ENCODE measurements around the gene PIEZO2.

- no peak for TF ChIP-seq POLR2AphosphoS5 (IDR thresholded peaks at IDR 0.05; ENCODE audit: low read depth, low read length)
- TF ChIP-seq POLR2A (IDR thresholded peaks at IDR 0.05; ENCODE audit: low read depth, low read length) = no peak
- TF ChIP-seq TAF1 (IDR thresholded peaks at IDR 0.05; ENCODE audit: low read depth, low read length) = no peak
Measured at GRCh38 chr18:11047817-11048216, 101.6 kb downstream of the PIEZO2 start.

Data from GM12891 (cell line).